Neural crest cell (in vitro differentiated cells): Measurements from ENCODE around the gene SYTL1. TPM values are rescaled to one million over a fixed set of nuclear protein-coding genes. Genes with fewer than 3 reads are reported as not detected.

Experiments
- DNase-seq: peaks from one replicate; pipeline ENCODE4 v3.0.0; 2021; ENCODE audit warnings: low read depth, mixed read lengths, low spot score
- H3K27ac Mint-ChIP-seq: one replicate; pipeline ENCODE4 v1.8.0; 2021; ENCODE audit warnings: mild to moderate bottlenecking, mixed read lengths; ENCODE audit not compliant: unreplicated experiment
- H3K27me3 Mint-ChIP-seq: 2 replicates; pipeline ENCODE4 v1.8.0; 2021; ENCODE audit warnings: low read depth, mild to moderate bottlenecking, mixed read lengths
- H3K36me3 Mint-ChIP-seq: 2 replicates; pipeline ENCODE4 v1.8.0; 2021; ENCODE audit warnings: low read depth, mild to moderate bottlenecking, mixed read lengths
- H3K4me1 Mint-ChIP-seq: 2 replicates; pipeline ENCODE4 v1.8.0; 2021; ENCODE audit warnings: mixed read lengths
- H3K4me3 Mint-ChIP-seq: one replicate; pipeline ENCODE4 v1.8.0; 2021; ENCODE audit warnings: mild to moderate bottlenecking, mixed read lengths
- H3K9me3 Mint-ChIP-seq: 2 replicates; pipeline ENCODE4 v1.8.0; 2021; ENCODE audit warnings: mixed read lengths
- total RNA-seq: library from RNA; stranded (reverse); gene quantifications from 2 replicates; pipeline ENCODE4 v1.2.1, GENCODE V29; 2021
- TF ChIP-seq, protein P1 (sequence below): fragments of 200-600 bp; sonication (generic); conservative IDR thresholded peaks from 2 replicates; pipeline ENCODE4 v1.5.0; 2021; ENCODE audit warnings: antibody characterized with exemption, mild to moderate bottlenecking

Gene SYTL1
- total RNA-seq, 1 donor from 2014 or later = 0.72 TPM

DNA sequence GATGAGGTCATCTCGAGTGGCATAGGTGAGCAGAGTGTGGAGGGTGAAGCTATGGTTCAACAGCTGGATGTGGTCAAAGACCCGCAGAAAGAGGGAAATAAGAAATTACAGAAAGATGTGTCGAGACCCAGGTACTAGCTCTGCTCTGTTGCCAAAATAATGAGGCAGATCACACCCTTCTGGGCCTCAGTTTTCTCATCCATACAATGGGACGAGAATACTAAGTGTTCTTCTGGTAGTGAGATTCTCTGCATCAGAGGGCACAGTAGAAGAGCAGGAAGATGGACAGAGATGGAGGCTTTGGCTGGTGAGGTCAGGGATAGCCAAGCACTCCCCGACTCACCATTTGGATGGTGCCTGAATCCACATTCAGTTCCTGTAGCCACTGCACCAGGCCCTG, 13.9 kb downstream of the SYTL1 start:
- Mint-ChIP-seq H3K4me3 (no peak overlapping the region), H3K36me3 (no peaks in the 10 kb centered on the region), H3K27me3 (peaks cover 45% of the 10 kb centered on the region), H3K27ac (no peak overlapping the region), H3K9me3 (no peaks in the 10 kb centered on the region), H3K4me1 (peaks cover 15% of the 10 kb centered on the region)
- no peak for DNase-seq
- TF ChIP-seq, protein P1, sequence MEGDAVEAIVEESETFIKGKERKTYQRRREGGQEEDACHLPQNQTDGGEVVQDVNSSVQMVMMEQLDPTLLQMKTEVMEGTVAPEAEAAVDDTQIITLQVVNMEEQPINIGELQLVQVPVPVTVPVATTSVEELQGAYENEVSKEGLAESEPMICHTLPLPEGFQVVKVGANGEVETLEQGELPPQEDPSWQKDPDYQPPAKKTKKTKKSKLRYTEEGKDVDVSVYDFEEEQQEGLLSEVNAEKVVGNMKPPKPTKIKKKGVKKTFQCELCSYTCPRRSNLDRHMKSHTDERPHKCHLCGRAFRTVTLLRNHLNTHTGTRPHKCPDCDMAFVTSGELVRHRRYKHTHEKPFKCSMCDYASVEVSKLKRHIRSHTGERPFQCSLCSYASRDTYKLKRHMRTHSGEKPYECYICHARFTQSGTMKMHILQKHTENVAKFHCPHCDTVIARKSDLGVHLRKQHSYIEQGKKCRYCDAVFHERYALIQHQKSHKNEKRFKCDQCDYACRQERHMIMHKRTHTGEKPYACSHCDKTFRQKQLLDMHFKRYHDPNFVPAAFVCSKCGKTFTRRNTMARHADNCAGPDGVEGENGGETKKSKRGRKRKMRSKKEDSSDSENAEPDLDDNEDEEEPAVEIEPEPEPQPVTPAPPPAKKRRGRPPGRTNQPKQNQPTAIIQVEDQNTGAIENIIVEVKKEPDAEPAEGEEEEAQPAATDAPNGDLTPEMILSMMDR = no peak

DNA sequence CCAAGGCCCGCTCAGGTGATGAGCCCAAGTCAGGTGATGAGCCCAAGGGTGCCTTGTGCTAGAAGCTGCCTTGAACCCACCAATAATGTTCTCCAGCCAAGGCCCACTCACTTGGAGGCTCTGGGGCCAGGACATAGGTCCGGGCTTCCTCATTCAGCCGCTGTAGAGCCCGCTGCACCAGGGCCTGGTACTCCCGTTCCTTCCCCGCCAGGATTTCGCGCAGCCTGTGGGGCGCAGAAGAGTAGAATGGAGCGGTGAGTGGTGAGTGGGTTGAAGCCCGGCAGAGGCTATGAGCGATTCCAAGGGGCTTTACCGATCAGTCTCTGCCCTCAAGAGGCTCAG, 14.4 kb downstream of the SYTL1 start:
- Mint-ChIP-seq H3K27me3 (peaks cover 45% of the 10 kb centered on the region), H3K4me3 (no peak overlapping the region), H3K36me3 (no peaks in the 10 kb centered on the region), H3K27ac (no peak overlapping the region), H3K9me3 (no peaks in the 10 kb centered on the region), H3K4me1 (peaks cover 13% of the 10 kb centered on the region)
- DNase-seq = no peak
- TF ChIP-seq, protein P1 = no peak

DNA sequence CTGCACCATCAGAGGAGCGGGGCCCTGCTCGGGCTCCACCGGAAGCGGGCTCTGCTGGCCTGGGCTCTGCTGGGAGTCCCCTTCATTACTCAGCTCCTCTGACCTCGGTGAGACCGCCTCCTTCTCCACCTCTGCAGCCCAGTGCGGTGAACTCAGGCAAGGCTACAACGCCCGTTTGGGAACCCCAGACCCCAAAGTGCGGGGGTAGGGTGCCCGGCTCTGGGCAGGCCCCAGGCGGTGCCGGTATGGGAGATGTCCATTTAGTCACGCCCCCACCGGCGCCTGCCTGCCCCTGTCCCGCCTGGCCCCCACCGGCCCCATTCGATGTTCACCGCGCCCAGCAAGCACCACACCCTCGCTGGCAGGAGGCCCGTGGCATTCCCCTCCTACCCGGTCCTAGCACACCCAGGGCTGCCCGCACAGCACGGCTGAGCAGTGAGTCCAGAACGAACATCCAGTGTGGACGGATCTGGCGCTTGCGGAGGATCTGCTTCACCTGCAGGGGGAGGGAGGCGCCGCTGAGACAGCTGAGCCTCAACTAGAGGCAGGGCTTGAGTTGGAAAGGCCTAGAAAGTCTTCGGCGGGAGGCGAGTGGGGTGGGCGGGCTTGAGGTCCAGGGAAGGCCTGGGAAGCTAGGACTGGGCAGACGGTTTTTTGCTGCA, 14.9 kb downstream of the SYTL1 start:
- H3K4me1 Mint-ChIP-seq = peaks cover 8% of the 10 kb centered on the region
- no peaks in the 10 kb centered on the region for H3K9me3 Mint-ChIP-seq
- H3K27me3 Mint-ChIP-seq = peaks cover 41% of the 10 kb centered on the region
- no peaks in the 10 kb centered on the region for H3K36me3 Mint-ChIP-seq
- DNase-seq = no peak
- no peak overlapping the region for H3K4me3 Mint-ChIP-seq
- TF ChIP-seq, protein P1 = no peak
- no peak overlapping the region for H3K27ac Mint-ChIP-seq

DNA sequence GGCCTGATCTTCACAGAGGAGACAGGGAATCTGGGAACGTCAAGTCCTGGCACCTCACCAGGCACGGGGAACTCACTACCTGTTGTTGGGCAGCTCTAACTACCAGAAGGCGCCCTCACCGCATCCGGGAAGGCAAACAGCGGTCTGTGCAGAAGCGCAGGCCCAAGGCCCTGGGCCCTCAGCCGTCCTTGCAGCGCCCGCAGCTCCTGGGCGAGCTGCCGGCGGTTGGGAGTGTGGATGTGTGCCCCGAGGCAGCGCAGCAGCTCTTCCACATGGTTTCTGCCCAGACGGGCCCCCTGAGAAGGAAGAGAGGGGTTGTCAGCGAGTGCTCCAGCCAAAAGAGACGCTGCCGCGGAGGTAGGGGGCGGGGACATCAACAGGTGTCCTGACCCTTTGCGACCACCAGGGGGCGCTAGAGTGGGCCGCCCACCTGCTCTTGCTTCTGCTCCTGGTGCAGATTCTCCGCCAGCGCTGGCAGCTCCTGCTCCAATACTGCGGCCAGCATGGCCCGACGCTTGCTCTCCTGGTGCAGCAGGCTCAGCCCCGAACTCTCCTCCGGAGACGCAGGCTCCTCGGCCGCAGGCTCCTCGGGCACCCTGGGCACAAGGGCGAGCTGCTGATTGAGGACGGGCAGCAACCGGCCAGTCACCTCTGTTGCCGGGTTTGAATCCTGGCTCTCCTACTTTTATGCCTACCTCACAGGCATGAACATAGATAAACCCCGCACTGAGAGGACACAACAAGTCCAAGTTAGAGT, 15.6 kb downstream of the SYTL1 start:
- peaks cover 12% of the 10 kb centered on the region for H3K4me1 Mint-ChIP-seq
- peaks cover 36% of the 10 kb centered on the region for H3K27me3 Mint-ChIP-seq

DNA sequence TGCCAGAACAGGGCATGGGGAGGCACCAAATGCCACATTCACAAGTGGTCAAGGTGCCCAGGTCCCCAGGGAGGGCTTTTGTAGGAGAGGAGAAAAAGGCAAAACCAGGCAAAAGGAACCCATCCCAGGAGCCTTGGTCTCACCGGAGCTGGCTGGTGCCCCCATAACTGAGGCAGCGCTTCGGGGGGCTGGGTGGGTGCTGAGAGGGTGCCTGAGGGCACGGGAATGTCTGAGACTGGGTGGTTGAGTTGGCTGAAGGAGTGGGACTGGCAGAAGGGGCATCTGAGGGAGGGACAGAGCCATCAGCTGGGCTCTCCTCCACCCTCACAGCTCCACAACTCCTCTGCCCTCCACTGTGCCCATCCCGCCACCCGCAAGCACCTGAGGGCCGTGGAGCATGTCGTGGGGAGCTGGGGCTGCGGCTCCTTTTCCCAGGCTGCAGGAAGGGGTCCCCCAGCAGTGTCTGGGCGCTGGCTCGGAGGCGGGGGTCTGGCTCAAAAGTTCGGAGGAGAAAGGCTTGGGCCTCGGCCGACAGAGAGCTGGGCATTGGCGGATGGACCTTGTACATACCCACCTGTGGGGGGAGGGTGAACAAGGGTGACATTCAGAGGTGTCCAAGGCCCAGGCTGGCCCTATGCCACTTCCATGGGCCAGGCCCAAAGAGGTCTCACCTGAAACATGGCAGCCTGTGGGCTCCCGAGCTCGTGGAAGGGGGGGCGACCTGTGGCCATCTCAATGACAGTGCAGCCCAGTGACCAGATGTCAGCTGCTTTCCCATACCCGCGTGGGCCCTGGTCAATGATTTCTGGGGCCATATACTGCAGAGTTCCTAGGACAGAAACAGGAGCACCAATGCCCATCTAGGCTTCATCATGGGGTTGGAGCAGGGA, 16.5 kb downstream of the SYTL1 start:
- Mint-ChIP-seq H3K36me3 (no peaks in the 10 kb centered on the region), H3K4me3 (no peak overlapping the region), H3K27ac (no peak overlapping the region), H3K27me3 (peaks cover 36% of the 10 kb centered on the region), H3K4me1 (peaks cover 17% of the 10 kb centered on the region), H3K9me3 (no peaks in the 10 kb centered on the region)
- DNase-seq = no peak
- TF ChIP-seq, protein P1 = no peak

More for the DNA sequence above, 15.6 kb downstream of the SYTL1 start:
- H3K36me3 Mint-ChIP-seq = no peaks in the 10 kb centered on the region
- H3K27ac Mint-ChIP-seq = no peak overlapping the region
- peak overlapping the region; percentile 47 for H3K4me3 Mint-ChIP-seq
- H3K9me3 Mint-ChIP-seq = no peaks in the 10 kb centered on the region
- TF ChIP-seq, protein P1 = peak; percentile 97
- DNase-seq = peak; percentile 67
